HepG2 (cell line): ENCODE results near the gene UBE2I. TPM values are rescaled to one million over a fixed set of nuclear protein-coding genes. Genes with fewer than 3 reads are reported as not detected.
A peak's percentile ranks its signal among the peaks of the same experiment; 100 is the strongest.

ENCODE experiments used
- ATAC-seq: fragments of 200-7000 bp; cut with Tn5 transposase; 3 replicates; pipeline ENCODE4 v1.9.1; 2020; ENCODE audit warnings: mild to moderate bottlenecking, moderate library complexity
- BruUV-seq: library from RNA; stranded (reverse); fragments of 400-500 nt; replicated peaks from 2 replicates; lab custom pipeline; 2021; lab: Mats Ljungman, UMichigan
- CTCF ChIA-PET: fragments of 300-600 bp; formaldehyde crosslinking; extraction: SDS; loops from one replicate; lab custom pipeline; 2021; ENCODE audit warnings: low total read pairs, inconsistent platforms, low intra/inter-chr PET ratio; lab: Yijun Ruan, JAX
- POLR2A ChIA-PET: fragments of 350-600 bp; sonication (Branson Sonifier 250); formaldehyde crosslinking; loops from one replicate; lab custom pipeline; 2020; ENCODE audit warnings: antibody characterized with exemption, inconsistent platforms; lab: Yijun Ruan, JAX
- DNase-seq: peaks from one replicate; pipeline ENCODE4 v3.0.0-alpha.2; 2015; ENCODE audit warnings: low spot score
- FAIRE-seq: peaks from 3 replicates; lab custom pipeline; 2011; peaks lifted over from hg19 to GRCh38; lab: Jason Lieb, UNC
- H2AFZ ChIP-seq: one replicate; pipeline ENCODE4 v1.6.1; 2011; ENCODE audit warnings: low read length, inconsistent platforms
- H3K27ac ChIP-seq: fragments of 300-600 bp; 3 replicates; pipeline ENCODE4 v1.8.0; 2011; ENCODE audit warnings: mixed run types, mild to moderate bottlenecking, mixed read lengths, low read length, inconsistent platforms; ENCODE audit not compliant: insufficient read depth; ENCODE audit errors: extremely low read length
- H3K27me3 ChIP-seq, 2 experiments: fragments of 200-600 bp in 1 of 2; 2 replicates in 1 of 2; 3 replicates in 1 of 2; pipeline versions ENCODE4 v1.6.0 to v1.8.0; 2011; ENCODE audit warnings: low read length in 2 of 2, mild to moderate bottlenecking in 2 of 2, moderate library complexity in 2 of 2, inconsistent platforms in 1 of 2; ENCODE audit not compliant: insufficient read depth in 2 of 2, control insufficient read depth in 1 of 2
- H3K36me3 ChIP-seq, 2 experiments: fragments of 200-600 bp in 1 of 2; replicated peaks in 1 of 2; 2 replicates in 1 of 2; 3 replicates in 1 of 2; pipeline versions ENCODE4 v1.5.1 to v1.8.0; 2011; ENCODE audit warnings: low read length in 2 of 2, inconsistent platforms in 1 of 2; ENCODE audit not compliant: insufficient read depth in 2 of 2, control insufficient read depth in 1 of 2
- H3K4me1 ChIP-seq: 2 replicates; pipeline ENCODE4 v1.5.1; 2012; ENCODE audit warnings: low read length, inconsistent platforms; ENCODE audit not compliant: insufficient read depth
- H3K4me2 ChIP-seq: 2 replicates; pipeline ENCODE4 v1.6.0; 2011; ENCODE audit warnings: low read depth, low read length, inconsistent platforms
- H3K4me3 ChIP-seq, 3 experiments: fragments of 200-600 bp in 1 of 3; sonication (generic), shearing (Covaris generic) in 1 of 3; replicated peaks in 1 of 3; 2 replicates each; pipeline ENCODE4 v1.5.1; 2011 to 2016; ENCODE audit warnings: low read length in 3 of 3, inconsistent platforms in 2 of 3, low read depth in 2 of 3, mild to moderate bottlenecking in 2 of 3, control low read depth in 1 of 3, mixed read lengths in 1 of 3; ENCODE audit not compliant: insufficient read depth in 1 of 3
- H3K79me2 ChIP-seq: one replicate; pipeline ENCODE4 v1.6.1; 2011; ENCODE audit warnings: low read length, inconsistent platforms; ENCODE audit not compliant: insufficient read depth
- H3K9ac ChIP-seq: 2 replicates; pipeline ENCODE4 v1.6.0; 2011; ENCODE audit warnings: mild to moderate bottlenecking, low read depth, low read length, inconsistent platforms; ENCODE audit not compliant: insufficient read depth
- H3K9me3 ChIP-seq: 2 replicates; pipeline ENCODE4 v1.5.1; 2012; ENCODE audit warnings: mild to moderate bottlenecking, low read length
- H4K20me1 ChIP-seq: 2 replicates; pipeline ENCODE4 v1.6.0; 2011; ENCODE audit warnings: inconsistent platforms, mild to moderate bottlenecking, low read length, moderate library complexity; ENCODE audit not compliant: insufficient read depth
- GLMP ChIP-seq: sonication (generic); formaldehyde crosslinking; IDR thresholded peaks from 2 replicates; pipeline ENCODE4 v1.9.0; 2021; ENCODE audit warnings: missing genetic modification reagents, mild to moderate bottlenecking, borderline replicate concordance
- LCORL ChIP-seq, 2 experiments: fragments of 450-650 bp in 1 of 2; sonication (generic) in 1 of 2; formaldehyde crosslinking in 1 of 2; IDR thresholded peaks; 2 replicates each; pipeline versions ENCODE4 v1.5.0 to v1.6.1; 2017 to 2020; ENCODE audit warnings: antibody characterized with exemption in 1 of 2, missing genetic modification reagents in 1 of 2
- RFXAP ChIP-seq: sonication (generic); formaldehyde crosslinking; IDR thresholded peaks from 2 replicates; pipeline ENCODE4 v1.4.0; 2020; ENCODE audit warnings: missing genetic modification reagents, borderline replicate concordance
- WGBS: methylation state at CpG from one replicate; pipeline ENCODE4 v1.1.6; 2017; ENCODE audit warnings: low lambda C conversion rate; 5-methylcytosine and 5-hydroxymethylcytosine counted together
- in situ Hi-C: cut with HindIII; loops from 2 replicates; pipeline ENCODE4 v1.10.0; 2017; ENCODE audit warnings: low pct_unique_long_range_greater_than_20kb; ENCODE audit not compliant: extremely low pct_ligation_motif_present
- intact Hi-C: fragments of 100-400 bp; cut with micrococcal nuclease; formaldehyde crosslinking; loops from one replicate; pipeline ENCODE4 v1.10.0; 2022; ENCODE audit not compliant: unreplicated experiment
- polyA plus RNA-seq, 8 experiments: library from polyadenylated mRNA; depleted of rRNA in 3 of 8; stranded (reverse) in 7 of 8; unstranded in 1 of 8; fragments of >200 nt; fragmentation: Illumina TruSeq in 4 of 8; extraction: Trizol in 4 of 8; gene quantifications; 2 replicates each; pipeline versions ENCODE4 v1.2.1 to v1.2.3, GENCODE V29; 2011 to 2016; ENCODE audit warnings: low read depth in 4 of 8, missing spikeins in 1 of 8, mixed read lengths in 1 of 8; ENCODE audit not compliant: insufficient read depth in 1 of 8
- total RNA-seq, 5 experiments: library from RNA; depleted of rRNA; stranded (reverse); fragments of >200 nt; fragmentation: Illumina TruSeq; extraction: Trizol; gene quantifications; 2 replicates each; pipeline ENCODE4 v1.2.3, GENCODE V29; 2016; ENCODE audit warnings: low read depth in 1 of 5
- TF ChIP-seq, protein P1 (sequence below): sonication (generic); formaldehyde crosslinking; IDR thresholded peaks from 2 replicates; pipeline ENCODE4 v1.4.0; 2020; ENCODE audit warnings: missing genetic modification reagents
- TF ChIP-seq, protein P2 (sequence below): sonication (generic); formaldehyde crosslinking; IDR thresholded peaks from 2 replicates; pipeline ENCODE4 v1.4.0; 2020; ENCODE audit warnings: missing genetic modification reagents, borderline replicate concordance

Gene UBE2I
- total and polyA plus RNA-seq, 2 of the 13 experiments (the other 11 are each of a cell fraction or from before 2014, with no cell fraction given): 75.8 to 98.9 TPM

DNA sequence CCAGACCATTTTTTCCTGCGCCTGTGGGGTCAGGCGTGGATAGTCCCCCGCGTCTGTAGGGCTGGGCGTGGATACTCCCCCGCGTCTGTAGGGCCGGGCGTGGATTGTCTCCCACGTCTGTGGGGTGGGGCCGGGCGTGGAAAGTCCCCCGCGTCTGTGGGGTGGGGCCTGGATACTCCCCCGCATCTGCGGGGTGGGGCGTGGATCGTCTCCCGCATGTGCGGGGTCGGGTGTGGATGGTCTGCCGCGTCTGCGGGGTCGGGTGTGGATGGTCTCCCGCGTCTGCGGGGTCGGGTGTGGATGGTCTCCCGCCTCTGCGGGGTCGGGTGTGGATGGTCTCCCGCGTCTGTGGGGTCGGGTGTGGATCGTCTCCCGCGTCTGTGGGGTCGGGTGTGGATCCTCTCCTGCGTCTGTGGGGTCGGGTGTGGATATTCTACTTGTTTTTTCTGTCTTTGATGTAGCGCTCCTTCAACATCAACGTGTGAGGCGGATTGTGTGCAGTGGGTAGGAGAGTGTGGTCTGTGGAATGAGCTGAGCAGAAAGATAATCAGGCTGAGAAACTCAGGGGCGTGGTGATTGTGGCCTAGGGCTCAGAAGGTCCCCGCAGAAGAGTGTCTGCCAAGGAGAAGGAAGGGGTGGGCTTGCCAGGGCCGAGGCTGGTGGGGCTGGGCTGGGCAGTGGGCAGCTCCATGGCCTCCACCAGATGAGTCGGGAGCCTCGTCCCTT, 45.5 kb downstream of the UBE2I start:
- H3K4me1 ChIP-seq: peaks cover 29% of the 10 kb centered on the region

GRCh38 chr16:1355591-1355990, 46.2 kb downstream of the UBE2I start:
- in situ Hi-C loops (no loop called here), intact Hi-C loops (no loop called here)
- peaks cover 62% of the 10 kb centered on the region for H3K79me2 ChIP-seq
- no peaks in the 10 kb centered on the region; a peak in 1 of 5 replicates for H3K27me3 ChIP-seq
- H3K4me1 ChIP-seq: peaks cover 23% of the 10 kb centered on the region
- POLR2A ChIA-PET: no interaction called here
- 0 out of 2 replicates have a peak, but pooled peaks cover 2% of the 10 kb centered on the region for H4K20me1 ChIP-seq
- H2AFZ ChIP-seq: no peak overlapping the region
- H3K36me3 ChIP-seq: peaks cover 0 to 6% of the 10 kb centered on the region in 2 experiments; a peak in 2 of 5 replicates
- DNase-seq: no peak
- no peak for FAIRE-seq
- WGBS: 92% methylated on average over 14 of the region's 15 CpGs
- CTCF ChIA-PET: no interaction called here
- H3K27ac ChIP-seq: no peak overlapping the region
- no peaks in the 10 kb centered on the region for H3K9me3 ChIP-seq
- BruUV-seq: no TSS peak
- ATAC-seq: no peak
- 0 out of 2 replicates have a peak overlapping the region, but pooled peaks have one; percentile 15 for H3K9ac ChIP-seq
- H3K4me2 ChIP-seq: no peak overlapping the region
- H3K4me3 ChIP-seq: no peak overlapping the region
- TF ChIP-seq, protein P1, sequence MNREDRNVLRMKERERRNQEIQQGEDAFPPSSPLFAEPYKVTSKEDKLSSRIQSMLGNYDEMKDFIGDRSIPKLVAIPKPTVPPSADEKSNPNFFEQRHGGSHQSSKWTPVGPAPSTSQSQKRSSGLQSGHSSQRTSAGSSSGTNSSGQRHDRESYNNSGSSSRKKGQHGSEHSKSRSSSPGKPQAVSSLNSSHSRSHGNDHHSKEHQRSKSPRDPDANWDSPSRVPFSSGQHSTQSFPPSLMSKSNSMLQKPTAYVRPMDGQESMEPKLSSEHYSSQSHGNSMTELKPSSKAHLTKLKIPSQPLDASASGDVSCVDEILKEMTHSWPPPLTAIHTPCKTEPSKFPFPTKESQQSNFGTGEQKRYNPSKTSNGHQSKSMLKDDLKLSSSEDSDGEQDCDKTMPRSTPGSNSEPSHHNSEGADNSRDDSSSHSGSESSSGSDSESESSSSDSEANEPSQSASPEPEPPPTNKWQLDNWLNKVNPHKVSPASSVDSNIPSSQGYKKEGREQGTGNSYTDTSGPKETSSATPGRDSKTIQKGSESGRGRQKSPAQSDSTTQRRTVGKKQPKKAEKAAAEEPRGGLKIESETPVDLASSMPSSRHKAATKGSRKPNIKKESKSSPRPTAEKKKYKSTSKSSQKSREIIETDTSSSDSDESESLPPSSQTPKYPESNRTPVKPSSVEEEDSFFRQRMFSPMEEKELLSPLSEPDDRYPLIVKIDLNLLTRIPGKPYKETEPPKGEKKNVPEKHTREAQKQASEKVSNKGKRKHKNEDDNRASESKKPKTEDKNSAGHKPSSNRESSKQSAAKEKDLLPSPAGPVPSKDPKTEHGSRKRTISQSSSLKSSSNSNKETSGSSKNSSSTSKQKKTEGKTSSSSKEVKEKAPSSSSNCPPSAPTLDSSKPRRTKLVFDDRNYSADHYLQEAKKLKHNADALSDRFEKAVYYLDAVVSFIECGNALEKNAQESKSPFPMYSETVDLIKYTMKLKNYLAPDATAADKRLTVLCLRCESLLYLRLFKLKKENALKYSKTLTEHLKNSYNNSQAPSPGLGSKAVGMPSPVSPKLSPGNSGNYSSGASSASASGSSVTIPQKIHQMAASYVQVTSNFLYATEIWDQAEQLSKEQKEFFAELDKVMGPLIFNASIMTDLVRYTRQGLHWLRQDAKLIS (CRISPR knock-in tag): no peak
- TF ChIP-seq RFXAP (CRISPR knock-in tag): no peak
- TF ChIP-seq, protein P2, sequence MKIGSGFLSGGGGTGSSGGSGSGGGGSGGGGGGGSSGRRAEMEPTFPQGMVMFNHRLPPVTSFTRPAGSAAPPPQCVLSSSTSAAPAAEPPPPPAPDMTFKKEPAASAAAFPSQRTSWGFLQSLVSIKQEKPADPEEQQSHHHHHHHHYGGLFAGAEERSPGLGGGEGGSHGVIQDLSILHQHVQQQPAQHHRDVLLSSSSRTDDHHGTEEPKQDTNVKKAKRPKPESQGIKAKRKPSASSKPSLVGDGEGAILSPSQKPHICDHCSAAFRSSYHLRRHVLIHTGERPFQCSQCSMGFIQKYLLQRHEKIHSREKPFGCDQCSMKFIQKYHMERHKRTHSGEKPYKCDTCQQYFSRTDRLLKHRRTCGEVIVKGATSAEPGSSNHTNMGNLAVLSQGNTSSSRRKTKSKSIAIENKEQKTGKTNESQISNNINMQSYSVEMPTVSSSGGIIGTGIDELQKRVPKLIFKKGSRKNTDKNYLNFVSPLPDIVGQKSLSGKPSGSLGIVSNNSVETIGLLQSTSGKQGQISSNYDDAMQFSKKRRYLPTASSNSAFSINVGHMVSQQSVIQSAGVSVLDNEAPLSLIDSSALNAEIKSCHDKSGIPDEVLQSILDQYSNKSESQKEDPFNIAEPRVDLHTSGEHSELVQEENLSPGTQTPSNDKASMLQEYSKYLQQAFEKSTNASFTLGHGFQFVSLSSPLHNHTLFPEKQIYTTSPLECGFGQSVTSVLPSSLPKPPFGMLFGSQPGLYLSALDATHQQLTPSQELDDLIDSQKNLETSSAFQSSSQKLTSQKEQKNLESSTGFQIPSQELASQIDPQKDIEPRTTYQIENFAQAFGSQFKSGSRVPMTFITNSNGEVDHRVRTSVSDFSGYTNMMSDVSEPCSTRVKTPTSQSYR: no peak

More for the DNA sequence above, 45.5 kb downstream of the UBE2I start:
- 0 out of 2 replicates have a peak, but pooled peaks cover 2% of the 10 kb centered on the region for H4K20me1 ChIP-seq
- CTCF ChIA-PET: no interaction called here
- no peak overlapping the region for H3K27ac ChIP-seq
- no peak for DNase-seq
- POLR2A ChIA-PET: no interaction called here
- H2AFZ ChIP-seq: no peak overlapping the region
- intact Hi-C loops (no loop called here), in situ Hi-C loops (no loop called here)
- no peaks in the 10 kb centered on the region for H3K9me3 ChIP-seq
- no peak overlapping the region for H3K4me2 ChIP-seq
- ATAC-seq: no peak
- BruUV-seq: no TSS peak
- no peaks in the 10 kb centered on the region; a peak in 1 of 5 replicates for H3K27me3 ChIP-seq
- H3K79me2 ChIP-seq: peaks cover 66% of the 10 kb centered on the region
- no peak overlapping the region for H3K4me3 ChIP-seq
- no peak overlapping the region for H3K9ac ChIP-seq
- H3K36me3 ChIP-seq: peaks cover under 1 to 8% of the 10 kb centered on the region in 2 experiments; a peak in 4 of 5 replicates
- FAIRE-seq: no peak
- 98% methylated on average over 48 of the region's 49 CpGs for WGBS
- TF ChIP-seq GLMP (no peak), LCORL (IDR thresholded peaks at IDR 0.05) (no peak), LCORL (CRISPR knock-in tag; IDR thresholded peaks at IDR 0.05) (no peak)
- TF ChIP-seq, all 625 proteins: peak for 0
